Activated T-helper 2 cell treated with anti-CD3 and anti-CD28 coated beads, Interferon-gamma antibody, Interleukin-2, Interleukin-4, amounts not matched to agents 10 μg/mL and 5 μg/mL and 100 μg/mL, durations not matched to agents 14 hours and 24 hours and 36 hours (primary cell): ENCODE results near the gene CSPG4. TPM values are rescaled to one million over a fixed set of nuclear protein-coding genes. Genes with fewer than 3 reads are reported as not detected.

Experiments
- total RNA-seq: library from RNA; stranded (reverse); gene quantifications from 2 replicates; pipeline ENCODE4 v1.2.3, GENCODE V29; 2022

The CSPG4 gene
- total RNA-seq, 1 donor from 2014 or later, result 0.02 TPM

Other genes with a start within 250 kb of the CSPG4 start
- 30.4 and 32.3 TPM in 2 replicates for gene PTPN9, start 133.5 kb downstream of the CSPG4 start, total RNA-seq
- gene SNUPN, start 87.1 kb downstream of the CSPG4 start, total RNA-seq, result 32.7 and 40.9 TPM in 2 replicates
- 103 and 106 TPM in 2 replicates for gene IMP3, start 72.6 kb downstream of the CSPG4 start, total RNA-seq
- 6.8 and 7.4 TPM in 2 replicates for gene SNX33, start 64.9 kb downstream of the CSPG4 start, total RNA-seq
- gene UBE2Q2, start 130.6 kb upstream of the CSPG4 start, total RNA-seq, result 18.9 and 21.1 TPM in 2 replicates
- 47.0 and 48.0 TPM in 2 replicates for gene FBXO22, start 191.0 kb upstream of the CSPG4 start, total RNA-seq